Measurements from ENCODE around the gene ADGRG6. TPM values are rescaled to one million over a fixed set of nuclear protein-coding genes. Genes with fewer than 3 reads are reported as not detected.

Gene ADGRG6
- total and polyA plus RNA-seq, 2 donors (not counting 1 experiment from before 2014, with no cell fraction given): 0.03 TPM; not detected in 1

- Histone ChIP-seq H3K4me3 (ENCODE audit: control extremely low read depth in 1 of 5, extremely low read depth in 1 of 5, insufficient read depth in 1 of 5, low read depth in 2 of 5, low read length in 4 of 5) (no peak overlapping the region), H3K9me3 (ENCODE audit: control extremely low read depth in 1 of 3, control insufficient read depth in 2 of 3, insufficient read depth in 1 of 3, low read length in 2 of 3) (no peaks in the 10 kb centered on the region), H3K4me1 (ENCODE audit: control insufficient read depth in 2 of 2, insufficient read depth in 2 of 2, low read length in 2 of 2) (no peaks in the 10 kb centered on the region), H3K79me2 (ENCODE audit: control insufficient read depth, insufficient read depth, low read length) (no peaks in the 10 kb centered on the region), H2AFZ (ENCODE audit: insufficient read depth, low read depth, low read length, poor library complexity, severe bottlenecking) (no peak overlapping the region), H3K36me3 (replicated peaks in 1 of 2; ENCODE audit: control extremely low read depth in 1 of 2, control insufficient read depth in 1 of 2, extremely low read depth in 1 of 2, insufficient read depth in 2 of 2, low read length in 1 of 2) (no peaks in the 10 kb centered on the region), H3K27ac (ENCODE audit: low read length in 2 of 2) (no peak overlapping the region), H3K9ac (ENCODE audit: low read length) (no peak overlapping the region), H3K27me3 (replicated peaks in 1 of 4; ENCODE audit: control extremely low read depth in 1 of 4, control insufficient read depth in 3 of 4, insufficient read depth in 4 of 4, low read length in 3 of 4) (no peaks in the 10 kb centered on the region), H3K4me2 (replicated peaks; ENCODE audit: low read depth, low read length, poor library complexity, severe bottlenecking) (no peak overlapping the region), H4K20me1 (ENCODE audit: control insufficient read depth, insufficient read depth, low read length, poor library complexity, severe bottlenecking) (no peaks in the 10 kb centered on the region)
- H3K4me1 Mint-ChIP-seq: no peaks in the 10 kb centered on the region
- TF ChIP-seq CTCF (IDR thresholded peaks at IDR 0.05): no peak
- TF ChIP-seq EZH2 (IDR thresholded peaks at IDR 0.05; ENCODE audit: borderline replicate concordance, insufficient read depth, low read depth, low read length, poor library complexity, severe bottlenecking): no peak
- DNase-seq (no peak), ATAC-seq (ENCODE audit: low read depth) (no peak)
- ChIA-PET CTCF (no interaction called here), POLR2A (no interaction called here)
- WGBS (ENCODE audit: insufficient coverage): 100% methylated on average over 1 of the region's 1 CpG
- H3K4me3 Mint-ChIP-seq: no peak overlapping the region
- H3K9me3 Mint-ChIP-seq (ENCODE audit: insufficient read depth): no peaks in the 10 kb centered on the region
- intact Hi-C loops (cut with micrococcal nuclease): no loop called here
- no peak overlapping the region for H3K27ac Mint-ChIP-seq
- peaks cover 9% of the 10 kb centered on the region for H3K27me3 Mint-ChIP-seq
Observed at GRCh38 chr6:142443532-142443931, 141.7 kb downstream of the ADGRG6 start.

DNA sequence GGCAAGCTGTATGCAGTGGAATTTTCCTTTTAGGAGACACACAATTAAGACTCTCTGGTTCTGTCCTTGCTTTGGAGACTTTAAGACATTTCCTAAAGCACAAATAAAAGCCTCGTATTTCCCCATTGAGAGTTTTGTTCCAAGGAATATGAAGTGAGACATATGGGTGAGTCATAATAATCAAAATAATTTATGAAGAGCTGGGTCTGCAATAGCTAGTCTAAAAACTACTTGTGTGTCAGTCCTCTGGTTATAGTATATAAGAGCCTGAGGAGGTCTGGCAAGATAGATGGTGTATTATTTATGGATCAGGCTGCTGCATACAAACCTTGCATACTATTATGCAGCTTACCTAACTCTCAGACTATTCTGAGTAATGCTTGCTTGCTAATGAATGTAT is 142.6 kb downstream of the ADGRG6 start:
- Histone ChIP-seq H3K27ac (ENCODE audit: low read length in 2 of 2) (no peak overlapping the region), H4K20me1 (ENCODE audit: control insufficient read depth, insufficient read depth, low read length, poor library complexity, severe bottlenecking) (no peaks in the 10 kb centered on the region), H2AFZ (ENCODE audit: insufficient read depth, low read depth, low read length, poor library complexity, severe bottlenecking) (no peak overlapping the region), H3K36me3 (replicated peaks in 1 of 2; ENCODE audit: control extremely low read depth in 1 of 2, control insufficient read depth in 1 of 2, extremely low read depth in 1 of 2, insufficient read depth in 2 of 2, low read length in 1 of 2) (no peaks in the 10 kb centered on the region), H3K4me2 (replicated peaks; ENCODE audit: low read depth, low read length, poor library complexity, severe bottlenecking) (no peak overlapping the region), H3K4me1 (ENCODE audit: control insufficient read depth in 2 of 2, insufficient read depth in 2 of 2, low read length in 2 of 2) (no peaks in the 10 kb centered on the region), H3K9ac (ENCODE audit: low read length) (no peak overlapping the region), H3K27me3 (replicated peaks in 1 of 4; ENCODE audit: control extremely low read depth in 1 of 4, control insufficient read depth in 3 of 4, insufficient read depth in 4 of 4, low read length in 3 of 4) (no peaks in the 10 kb centered on the region), H3K9me3 (ENCODE audit: control extremely low read depth in 1 of 3, control insufficient read depth in 2 of 3, insufficient read depth in 1 of 3, low read length in 2 of 3) (no peaks in the 10 kb centered on the region), H3K79me2 (ENCODE audit: control insufficient read depth, insufficient read depth, low read length) (no peaks in the 10 kb centered on the region), H3K4me3 (ENCODE audit: control extremely low read depth in 1 of 5, extremely low read depth in 1 of 5, insufficient read depth in 1 of 5, low read depth in 2 of 5, low read length in 4 of 5) (no peak overlapping the region)
- no peak for TF ChIP-seq EZH2 (IDR thresholded peaks at IDR 0.05; ENCODE audit: borderline replicate concordance, insufficient read depth, low read depth, low read length, poor library complexity, severe bottlenecking)
- TF ChIP-seq CTCF (IDR thresholded peaks at IDR 0.05): no peak
- Mint-ChIP-seq H3K9me3 (ENCODE audit: insufficient read depth) (no peaks in the 10 kb centered on the region), H3K27me3 (peaks cover 9% of the 10 kb centered on the region), H3K27ac (no peak overlapping the region), H3K4me1 (no peaks in the 10 kb centered on the region), H3K4me3 (no peak overlapping the region)
- ATAC-seq (ENCODE audit: low read depth) (no peak), DNase-seq (no peak)
- CTCF ChIA-PET: no interaction called here
- POLR2A ChIA-PET: no interaction called here
- intact Hi-C loops (cut with micrococcal nuclease): no loop called here
- no CpG with 5 or more reads among the region's 1 CpG for WGBS (ENCODE audit: insufficient coverage)

Data from B cell (primary cell).